H1 (cell line): ENCODE data around the gene LRBA. TPM values are rescaled to one million over a fixed set of nuclear protein-coding genes. Genes with fewer than 3 reads are reported as not detected.

Experiments
- CBX5 ChIP-seq: fragments of 300-800, 300-1000 bp; sonication (generic); IDR thresholded peaks from 2 replicates; pipeline ENCODE4 v1.7.1; 2016; ENCODE audit warnings: antibody characterized with exemption, low read length, low read depth
- KDM5A ChIP-seq: fragments of 200-600 bp; IDR thresholded peaks from 2 replicates; pipeline ENCODE4 v1.7.1; 2012; ENCODE audit warnings: mild to moderate bottlenecking, low read length, inconsistent platforms, mixed read lengths
- POU5F1 ChIP-seq: IDR thresholded peaks from 2 replicates; pipeline ENCODE4 v1.6.1; 2011; ENCODE audit warnings: low read depth, mild to moderate bottlenecking, low read length, moderate library complexity
- SIX5 ChIP-seq: IDR thresholded peaks from 2 replicates; pipeline ENCODE4 v1.6.1; 2011; ENCODE audit warnings: mild to moderate bottlenecking, low read depth, low read length
- SRF ChIP-seq: IDR thresholded peaks from 2 replicates; pipeline ENCODE4 v1.6.1; 2011; ENCODE audit warnings: mild to moderate bottlenecking, low read depth, low read length, moderate library complexity
- TBP ChIP-seq: IDR thresholded peaks from 2 replicates; pipeline ENCODE4 v1.6.1; 2011; ENCODE audit warnings: low read depth, low read length, improper control_type of control experiment
- TCF12 ChIP-seq: IDR thresholded peaks from 2 replicates; pipeline ENCODE4 v1.6.1; 2011; ENCODE audit warnings: low read depth, mild to moderate bottlenecking, low read length
- YY1 ChIP-seq: IDR thresholded peaks from 2 replicates; pipeline ENCODE4 v1.6.1; 2011; ENCODE audit warnings: low read depth, mild to moderate bottlenecking, low read length
- polyA plus RNA-seq, 7 experiments: library from polyadenylated mRNA; depleted of rRNA in 3 of 7; stranded (reverse) in 5 of 7; unstranded in 2 of 7; fragments of >200 nt in 5 of 7; fragments of 200-250 nt in 2 of 7; gene quantifications; 1 replicate in 5 of 7; 2 replicates in 1 of 7; 4 replicates in 1 of 7; pipeline versions ENCODE4 v1.2.1 to v1.2.3, GENCODE V29; 2011 to 2013; ENCODE audit warnings: missing spikeins in 2 of 7, mixed read lengths in 2 of 7
- total RNA-seq: library from RNA; stranded (reverse); fragmentation: NEBNext Ultra II Directional; extraction: Animal tissue kit (Norgen Biotek cat#: 25700); gene quantifications from 2 replicates; pipeline ENCODE4 v1.2.1, GENCODE V29; 2021
- TF ChIP-seq, protein P1 (sequence below): IDR thresholded peaks from 2 replicates; pipeline ENCODE4 v1.6.1; 2012; ENCODE audit warnings: inconsistent platforms

The LRBA gene
- total and polyA plus RNA-seq, 2 of the 8 experiments (the other 6 are each of a cell fraction or from before 2014, with no cell fraction given) = 54.6 to 83.2 TPM

DNA sequence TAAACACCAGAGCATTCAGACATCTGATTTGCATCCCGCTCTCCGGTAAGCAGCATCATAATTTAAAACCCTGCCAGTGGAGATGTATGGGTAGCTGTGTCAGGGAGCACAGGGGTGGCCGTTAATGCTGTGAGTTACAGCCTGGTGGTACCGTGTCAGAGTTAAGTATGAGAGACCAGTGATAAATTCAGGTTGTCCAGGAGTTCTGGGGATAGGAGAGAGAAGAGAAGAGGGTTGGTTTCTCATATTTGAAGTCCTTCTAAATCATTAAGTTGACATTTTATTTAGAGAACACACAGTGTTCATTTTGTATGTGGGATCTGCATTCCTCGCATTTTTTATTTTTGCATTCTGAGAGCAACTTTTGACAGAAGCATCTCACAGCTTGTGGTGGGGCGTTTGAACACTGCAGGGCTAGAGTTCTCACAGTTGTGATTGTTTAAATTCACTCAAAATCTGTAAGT is 779.2 kb downstream of the LRBA start (continued):
- no peak for TF ChIP-seq CBX5
- TF ChIP-seq SRF = no peak
- no peak for TF ChIP-seq TCF12
- TF ChIP-seq, protein P1, sequence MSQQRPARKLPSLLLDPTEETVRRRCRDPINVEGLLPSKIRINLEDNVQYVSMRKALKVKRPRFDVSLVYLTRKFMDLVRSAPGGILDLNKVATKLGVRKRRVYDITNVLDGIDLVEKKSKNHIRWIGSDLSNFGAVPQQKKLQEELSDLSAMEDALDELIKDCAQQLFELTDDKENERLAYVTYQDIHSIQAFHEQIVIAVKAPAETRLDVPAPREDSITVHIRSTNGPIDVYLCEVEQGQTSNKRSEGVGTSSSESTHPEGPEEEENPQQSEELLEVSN = no peak
- TF ChIP-seq SIX5 = no peak
- TF ChIP-seq TBP = no peak
- no peak for TF ChIP-seq POU5F1
- TF ChIP-seq KDM5A = no peak
- no peak for TF ChIP-seq YY1
